Epithelial cell of proximal tubule (primary cell): Measurements from ENCODE around the gene TAP1. TPM values are rescaled to one million over a fixed set of nuclear protein-coding genes. Genes with fewer than 3 reads are reported as not detected.

ENCODE experiments used
- DNase-seq: peaks from one replicate; pipeline ENCODE4 v3.0.0-alpha.2; 2011; ENCODE audit warnings: low read depth
- H3K4me3 ChIP-seq: 2 replicates; pipeline ENCODE4 v1.5.1; 2011; ENCODE audit warnings: low read depth, mild to moderate bottlenecking, low read length
- total RNA-seq: library from RNA; depleted of rRNA; stranded (reverse); fragments of >200 nt; gene quantifications from 2 replicates; pipeline ENCODE4 v1.2.3, GENCODE V29; 2015
- TF ChIP-seq, protein P1 (sequence below): conservative IDR thresholded peaks from 2 replicates; pipeline ENCODE4 v1.5.1; 2012; ENCODE audit warnings: low read depth, mild to moderate bottlenecking, low read length

Gene TAP1
- total RNA-seq, 1 donor from 2014 or later = 50.7 TPM

DNA sequence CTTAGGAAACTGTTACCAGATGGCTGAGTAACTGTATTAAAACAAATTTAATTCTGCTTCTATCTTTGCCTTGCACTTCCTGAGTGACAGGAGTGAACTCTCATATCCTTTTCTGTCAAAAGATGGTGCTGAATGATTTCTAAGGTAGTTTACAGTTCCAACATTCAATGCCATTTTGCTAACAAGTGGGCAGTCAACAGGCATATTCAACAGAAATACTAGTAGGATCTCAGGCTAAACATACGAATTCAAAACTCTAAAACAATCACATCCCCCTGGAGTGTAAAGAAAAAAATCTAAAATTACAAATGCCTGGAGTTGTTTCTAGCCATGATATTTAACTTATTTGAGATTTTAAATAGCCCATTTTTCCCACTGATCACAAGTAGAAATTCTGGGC lies 7.2 kb upstream of the TAP1 start:
- DNase-seq = no peak
- TF ChIP-seq, protein P1, sequence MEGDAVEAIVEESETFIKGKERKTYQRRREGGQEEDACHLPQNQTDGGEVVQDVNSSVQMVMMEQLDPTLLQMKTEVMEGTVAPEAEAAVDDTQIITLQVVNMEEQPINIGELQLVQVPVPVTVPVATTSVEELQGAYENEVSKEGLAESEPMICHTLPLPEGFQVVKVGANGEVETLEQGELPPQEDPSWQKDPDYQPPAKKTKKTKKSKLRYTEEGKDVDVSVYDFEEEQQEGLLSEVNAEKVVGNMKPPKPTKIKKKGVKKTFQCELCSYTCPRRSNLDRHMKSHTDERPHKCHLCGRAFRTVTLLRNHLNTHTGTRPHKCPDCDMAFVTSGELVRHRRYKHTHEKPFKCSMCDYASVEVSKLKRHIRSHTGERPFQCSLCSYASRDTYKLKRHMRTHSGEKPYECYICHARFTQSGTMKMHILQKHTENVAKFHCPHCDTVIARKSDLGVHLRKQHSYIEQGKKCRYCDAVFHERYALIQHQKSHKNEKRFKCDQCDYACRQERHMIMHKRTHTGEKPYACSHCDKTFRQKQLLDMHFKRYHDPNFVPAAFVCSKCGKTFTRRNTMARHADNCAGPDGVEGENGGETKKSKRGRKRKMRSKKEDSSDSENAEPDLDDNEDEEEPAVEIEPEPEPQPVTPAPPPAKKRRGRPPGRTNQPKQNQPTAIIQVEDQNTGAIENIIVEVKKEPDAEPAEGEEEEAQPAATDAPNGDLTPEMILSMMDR = no peak
- H3K4me3 ChIP-seq = no peak overlapping the region

DNA sequence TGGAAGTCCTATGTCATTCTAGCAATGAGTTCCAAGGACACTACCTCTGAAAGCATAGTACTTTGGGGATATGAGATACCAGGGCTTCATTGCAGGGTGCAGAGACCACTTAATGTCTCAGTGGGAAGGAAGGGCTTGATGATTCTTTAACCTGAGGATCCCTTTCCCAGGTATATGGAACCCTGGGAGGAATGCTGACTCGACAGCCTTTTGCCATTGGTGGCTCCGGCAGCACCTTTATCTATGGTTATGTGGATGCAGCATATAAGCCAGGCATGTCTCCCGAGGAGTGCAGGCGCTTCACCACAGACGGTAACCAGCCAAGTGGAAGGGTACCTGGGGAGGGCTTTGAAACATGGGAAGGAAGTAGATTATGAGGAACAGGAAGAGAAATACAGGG lies 4.7 kb upstream of the TAP1 start:
- DNase-seq = no peak
- TF ChIP-seq, protein P1 = no peak
- H3K4me3 ChIP-seq = no peak overlapping the region

DNA sequence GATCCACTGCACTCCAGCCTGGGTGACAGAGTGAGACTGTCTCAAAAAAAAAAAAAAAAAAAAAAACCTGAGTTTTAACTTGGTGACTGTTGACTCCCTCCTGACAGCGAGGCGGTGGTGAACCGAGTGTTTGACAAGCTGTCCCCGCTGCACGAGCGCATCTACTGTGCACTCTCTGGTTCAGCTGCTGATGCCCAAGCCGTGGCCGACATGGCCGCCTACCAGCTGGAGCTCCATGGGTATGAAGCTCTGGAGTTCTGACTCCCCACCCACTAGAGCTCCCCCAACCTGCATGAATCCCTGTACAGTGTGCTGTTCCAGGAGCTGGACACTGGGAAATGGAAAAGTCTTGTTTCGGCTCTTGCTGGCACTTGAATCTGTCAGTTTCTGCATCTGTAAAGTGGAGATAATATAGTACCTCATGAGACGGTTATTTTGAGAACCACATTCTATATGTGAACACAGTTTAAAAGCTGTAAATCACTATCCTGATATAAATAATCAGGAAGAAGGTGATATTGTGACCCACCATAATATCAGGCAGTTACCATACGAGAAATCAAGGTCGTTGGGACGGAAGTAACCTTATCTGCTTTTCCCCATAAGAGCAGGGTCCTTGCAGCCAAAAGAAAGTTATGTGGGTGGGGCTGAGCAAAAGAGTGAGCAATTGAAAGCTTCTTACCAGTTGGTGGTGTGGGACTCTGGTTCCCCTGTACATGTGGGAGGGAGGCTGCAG lies 3.8 kb upstream of the TAP1 start:
- TF ChIP-seq, protein P1 = no peak
- DNase-seq = no peak
- H3K4me3 ChIP-seq = no peak overlapping the region

DNA sequence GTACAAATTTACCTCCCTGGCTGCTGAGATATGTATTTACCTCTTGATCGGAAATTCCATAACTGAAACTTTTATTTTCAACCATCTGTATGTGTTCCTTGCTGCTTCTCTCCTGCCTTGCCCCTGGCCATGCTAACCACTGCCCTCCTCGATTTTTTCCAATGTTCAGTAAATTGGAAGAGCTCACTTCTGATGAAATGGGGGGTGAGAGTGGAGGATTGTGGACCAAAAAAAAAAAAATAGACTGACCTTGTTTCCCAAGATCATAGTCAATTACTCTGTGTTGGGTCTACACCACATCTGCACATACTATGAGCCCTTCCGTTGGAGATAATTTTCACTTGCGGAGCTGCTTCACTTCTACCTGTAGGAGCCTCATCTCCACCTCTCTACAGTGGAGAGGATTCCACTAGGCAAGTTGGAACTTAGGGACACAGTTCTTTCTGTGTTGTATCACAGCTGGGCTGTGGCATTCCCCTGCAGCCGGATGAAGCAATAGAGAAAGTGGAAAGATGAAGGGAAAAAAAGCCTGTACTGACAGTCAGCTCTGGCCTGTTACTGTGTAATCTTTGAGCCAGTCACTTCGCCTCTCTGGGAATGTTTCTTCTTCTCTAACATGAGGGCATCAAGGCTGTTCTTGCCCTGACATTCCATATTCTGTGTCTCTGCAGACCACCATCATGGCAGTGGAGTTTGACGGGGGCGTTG lies 2.1 kb upstream of the TAP1 start:
- DNase-seq = no peak
- TF ChIP-seq, protein P1 = no peak
- H3K4me3 ChIP-seq = no peak overlapping the region

DNA sequence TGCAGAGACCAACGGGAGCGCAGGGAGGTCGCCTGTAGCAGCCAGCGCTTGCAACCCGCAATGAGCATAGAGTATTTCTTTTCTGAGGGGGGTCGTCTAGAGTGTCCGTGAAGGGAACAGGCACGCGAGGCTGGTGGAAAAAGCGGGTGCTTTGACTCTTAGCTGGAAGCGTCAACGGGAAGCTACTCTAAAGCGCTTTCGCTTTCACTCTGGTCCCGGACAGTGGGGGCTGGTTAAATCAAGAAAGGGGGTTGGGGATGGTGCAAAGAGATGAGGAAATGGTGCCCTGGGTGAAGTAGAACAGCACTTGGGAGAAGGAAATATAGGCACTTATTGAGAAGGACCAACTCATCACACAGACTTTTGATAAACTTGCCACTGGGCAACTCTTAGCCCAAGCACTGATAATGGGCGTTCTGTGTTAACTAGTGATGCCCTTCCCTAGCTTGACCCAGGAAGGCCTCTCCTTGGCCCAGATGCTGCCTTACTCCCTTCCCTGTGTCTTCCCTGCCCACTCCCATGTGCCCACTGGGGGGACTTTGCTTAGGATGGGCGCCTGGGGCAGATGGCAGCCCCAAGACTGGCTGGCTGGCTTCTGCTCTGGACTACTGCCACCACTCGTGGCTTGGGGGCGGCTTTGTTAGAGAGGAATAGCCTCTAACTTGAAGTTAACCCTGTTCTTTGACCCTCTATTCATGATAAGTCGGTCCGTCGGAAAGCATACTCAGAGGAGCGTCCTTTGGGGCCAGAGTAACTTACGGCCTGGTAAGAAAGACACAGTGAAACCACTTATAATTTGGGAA lies 1.1 kb upstream of the TAP1 start:
- TF ChIP-seq, protein P1 = no peak
- no peak for DNase-seq
- H3K4me3 ChIP-seq = peak overlapping the region; percentile 88

DNA sequence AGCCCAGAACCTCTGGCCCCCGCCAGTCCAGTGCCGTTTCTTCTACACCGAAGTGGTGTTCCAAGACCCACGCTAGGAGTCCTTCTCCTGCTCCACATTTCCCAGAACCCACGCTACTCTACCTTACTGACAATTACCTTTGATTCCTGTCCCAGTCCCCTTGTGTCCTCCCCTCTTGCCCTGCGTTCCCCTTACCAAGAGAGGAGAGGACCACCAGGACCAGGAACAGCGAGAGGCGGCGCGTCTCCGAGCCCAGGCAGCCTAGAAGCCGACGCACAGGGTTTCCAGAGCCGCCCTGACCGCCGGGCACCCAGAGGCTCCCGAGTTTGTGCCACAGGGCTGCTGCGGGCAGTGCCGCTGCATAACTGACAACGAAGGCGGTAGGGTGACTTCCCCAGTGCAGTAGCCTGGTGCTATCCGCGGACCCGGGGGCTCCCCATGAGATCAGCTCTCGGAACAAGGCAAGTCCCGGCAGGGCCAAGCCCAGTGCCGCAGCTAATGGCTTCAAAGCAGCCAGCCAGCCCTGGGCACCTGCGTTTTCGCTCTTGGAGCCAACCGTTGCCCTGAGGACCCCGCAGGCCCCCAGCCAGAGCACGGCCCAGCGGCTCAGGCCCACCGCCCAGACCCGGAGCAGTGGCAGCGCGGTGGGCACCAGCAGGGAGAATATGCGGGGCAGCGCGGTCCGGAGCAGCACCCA lies 512 bp downstream of the TAP1 start:
- TF ChIP-seq, protein P1 = no peak
- DNase-seq = no peak
- peak overlapping the region; percentile 88 for H3K4me3 ChIP-seq
